NCI-H2029 (cell line): ENCODE measurements around the gene FIBCD1.

Experiments
- DNase-seq: peaks from one replicate; lab custom pipeline; 2025; lab: John Stamatoyannopoulos, UW

FIBCD1 gene

GRCh38 chr9:130938652-130939404, at the start of gene FIBCD1:
Gene FIBCD1, minus strand, starts transcription at chr9:130939247. Its CDS starts 640 bp downstream, at chr9:130938607.
- DNase-seq: no peak

GRCh38 chr9:130988400-130988747, 49.3 kb upstream of the FIBCD1 start:
- DNase-seq: no peak

GRCh38 chr9:130987738-130988399, 48.8 kb upstream of the FIBCD1 start:
- no peak for DNase-seq

- DNase-seq: no peak
Observed at GRCh38 chr9:130987054-130987453, 48.0 kb upstream of the FIBCD1 start.

- no peak for DNase-seq
Observed at GRCh38 chr9:130986356-130986965, 47.4 kb upstream of the FIBCD1 start.

GRCh38 chr9:130985606-130986162, 46.6 kb upstream of the FIBCD1 start:
- no peak for DNase-seq

DNA sequence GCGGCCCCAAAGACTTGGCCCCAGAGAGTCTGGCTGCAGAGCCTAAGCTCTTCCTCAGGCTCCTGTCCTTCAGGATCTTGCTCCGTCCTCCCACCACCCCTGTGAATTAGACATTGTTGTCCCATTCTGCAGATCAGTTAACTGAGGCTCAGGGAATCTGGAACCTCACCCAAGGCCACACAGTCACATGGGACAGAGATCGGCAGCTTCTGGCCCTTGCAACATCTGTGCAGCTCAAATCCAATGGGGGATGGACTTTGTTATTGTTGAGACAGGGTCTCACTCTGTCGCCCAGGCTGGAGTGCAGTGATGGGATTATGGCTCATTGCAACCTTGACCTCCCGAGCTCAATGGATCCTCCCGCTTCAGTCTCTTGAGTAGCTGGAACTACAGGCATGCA, 46.0 kb upstream of the FIBCD1 start:
- no peak for DNase-seq

DNA sequence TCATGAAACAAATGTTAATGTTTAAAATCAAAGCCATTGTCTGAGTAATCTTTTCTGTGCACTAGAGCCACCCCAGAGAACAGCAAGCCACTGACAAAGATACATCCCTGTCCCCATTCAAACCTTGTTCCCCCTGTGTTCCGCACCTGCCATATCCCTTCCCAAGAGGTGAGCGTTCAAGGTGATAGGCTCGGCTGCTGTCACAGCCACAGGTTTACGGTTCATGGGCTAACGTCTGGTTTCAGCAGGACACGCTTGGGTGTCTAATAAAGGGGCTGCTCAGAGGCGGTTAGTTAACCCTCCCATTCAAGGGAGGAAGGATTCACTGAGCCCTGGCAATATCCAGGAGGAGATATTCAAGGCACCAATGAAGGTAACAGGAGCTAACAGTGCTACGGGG, 45.5 kb upstream of the FIBCD1 start:
- no peak for DNase-seq

- no peak for DNase-seq
Observed at GRCh38 chr9:130983970-130984369, 44.9 kb upstream of the FIBCD1 start.

DNA sequence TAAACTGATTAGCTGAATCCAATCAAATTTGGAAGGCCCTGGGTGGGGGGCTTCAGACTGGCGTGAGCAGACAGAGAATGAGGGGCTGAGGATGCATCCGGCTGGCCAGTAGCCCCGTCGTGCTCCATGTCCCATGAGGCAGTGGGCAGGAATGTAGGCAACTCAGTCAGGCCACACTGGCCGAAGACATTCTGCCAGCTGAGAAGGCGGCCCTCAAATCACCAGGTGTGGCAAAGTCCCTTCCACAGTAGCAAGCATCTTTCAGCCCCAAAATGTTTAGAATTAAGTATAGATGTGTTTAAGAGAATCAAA, 44.3 kb upstream of the FIBCD1 start:
- no peak for DNase-seq

GRCh38 chr9:130982636-130983358, 43.8 kb upstream of the FIBCD1 start:
- DNase-seq: no peak

GRCh38 chr9:130981756-130982137, 42.7 kb upstream of the FIBCD1 start:
- no peak for DNase-seq

- DNase-seq: no peak
Observed at GRCh38 chr9:130981002-130981755, 42.1 kb upstream of the FIBCD1 start.

GRCh38 chr9:130980526-130980925, 41.5 kb upstream of the FIBCD1 start:
- no peak for DNase-seq

GRCh38 chr9:130979591-130980385, 40.7 kb upstream of the FIBCD1 start:
- DNase-seq: no peak

DNA sequence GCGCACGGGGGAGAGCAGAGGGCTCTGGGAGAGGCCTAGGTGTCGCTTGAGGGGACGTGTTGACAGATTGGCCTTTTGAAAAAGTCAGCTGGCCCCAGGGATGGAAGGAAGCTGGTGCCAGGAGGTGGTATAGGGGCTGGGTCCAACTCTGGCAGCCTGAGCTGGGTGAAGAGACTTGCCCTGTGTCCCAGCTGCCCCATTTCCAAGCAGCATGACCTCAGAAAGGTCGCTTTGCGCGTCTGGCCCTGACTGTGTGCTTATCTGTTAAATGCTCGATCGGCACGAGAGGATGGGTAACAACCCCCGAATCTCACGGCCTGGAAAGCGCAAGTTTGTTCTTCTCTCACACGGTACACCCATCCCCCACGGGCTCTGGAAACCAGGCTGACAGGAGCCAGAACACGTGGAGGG, 38.8 kb upstream of the FIBCD1 start:
- no peak for DNase-seq

DNA sequence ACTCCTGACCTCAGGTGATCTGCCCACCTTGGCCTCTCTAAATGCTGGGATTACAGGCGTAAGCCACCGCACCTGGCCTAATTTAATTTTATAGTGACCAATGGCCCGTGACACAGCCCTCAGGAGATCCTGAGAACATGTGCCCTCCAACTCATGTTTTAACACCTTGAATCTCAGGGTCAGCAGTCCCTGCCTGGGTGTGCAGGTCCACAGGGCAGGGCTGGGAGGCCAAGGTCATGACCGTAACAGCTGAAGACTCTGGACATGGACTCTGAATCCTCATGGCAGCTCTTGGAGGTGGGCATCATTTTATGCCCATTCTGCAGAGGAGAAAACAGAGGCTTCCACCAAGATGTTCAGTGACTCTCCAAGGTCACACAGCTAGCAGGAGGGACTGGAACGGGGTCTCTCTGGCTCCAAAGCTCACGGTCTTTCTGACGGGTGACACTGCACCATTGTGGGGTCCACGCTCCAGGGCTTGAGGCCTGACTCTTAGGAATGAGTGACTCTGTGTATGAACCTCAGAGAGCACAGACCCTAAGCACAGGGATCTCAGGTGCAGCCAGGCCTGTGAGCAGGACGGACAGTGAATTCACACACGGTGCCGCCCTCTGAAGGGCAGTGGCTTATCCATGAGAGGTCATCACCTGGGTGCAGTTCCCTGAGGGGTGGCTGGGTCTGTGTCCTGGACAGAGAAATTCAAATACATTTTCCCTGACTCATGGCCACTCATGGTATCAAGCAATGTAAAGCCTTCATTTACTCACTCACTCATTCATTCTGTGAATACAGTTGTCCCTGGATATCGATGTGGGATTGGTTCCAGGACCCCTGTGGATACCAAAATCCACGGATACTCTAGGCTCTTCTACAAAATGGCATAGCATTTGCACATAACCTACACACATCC, 37.1 kb upstream of the FIBCD1 start:
- no peak for DNase-seq

DNA sequence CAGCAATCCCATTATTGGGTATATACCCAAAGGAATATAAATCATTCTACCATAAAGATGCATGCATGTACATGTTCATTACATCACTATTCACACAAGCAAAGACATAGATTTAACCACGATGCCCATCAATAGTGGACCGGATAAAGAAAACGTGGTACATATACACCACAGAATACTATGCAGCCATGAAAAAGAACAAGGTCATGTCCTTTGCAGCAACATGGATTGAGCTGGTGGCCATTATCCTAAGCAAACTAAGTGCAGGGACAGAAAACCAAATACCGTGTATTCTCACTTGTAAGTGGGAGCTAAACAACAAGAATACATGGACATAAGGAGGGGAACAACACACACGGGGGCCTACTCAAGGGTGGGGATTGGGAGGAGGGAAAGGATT, 36.1 kb upstream of the FIBCD1 start:
- no peak for DNase-seq

DNA sequence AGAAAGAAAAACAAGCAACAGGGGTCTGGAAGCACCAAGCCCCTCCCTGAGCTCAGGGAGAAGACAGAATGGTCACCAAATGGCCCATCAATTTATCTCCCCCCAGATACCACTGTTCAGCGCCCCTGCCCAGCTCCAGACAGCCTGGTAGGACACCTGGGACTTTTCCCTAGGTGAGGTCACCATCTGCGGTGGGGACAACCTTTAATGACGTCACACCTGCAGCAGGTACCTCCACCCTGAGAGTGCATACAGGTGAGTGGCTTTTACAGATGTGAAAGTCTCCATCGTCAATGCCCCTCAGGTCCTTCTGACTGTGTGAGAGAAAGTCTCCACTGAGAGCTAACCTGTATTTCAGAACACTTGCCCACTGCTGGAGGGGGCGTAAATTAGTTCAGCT, 35.6 kb upstream of the FIBCD1 start:
- no peak for DNase-seq

DNA sequence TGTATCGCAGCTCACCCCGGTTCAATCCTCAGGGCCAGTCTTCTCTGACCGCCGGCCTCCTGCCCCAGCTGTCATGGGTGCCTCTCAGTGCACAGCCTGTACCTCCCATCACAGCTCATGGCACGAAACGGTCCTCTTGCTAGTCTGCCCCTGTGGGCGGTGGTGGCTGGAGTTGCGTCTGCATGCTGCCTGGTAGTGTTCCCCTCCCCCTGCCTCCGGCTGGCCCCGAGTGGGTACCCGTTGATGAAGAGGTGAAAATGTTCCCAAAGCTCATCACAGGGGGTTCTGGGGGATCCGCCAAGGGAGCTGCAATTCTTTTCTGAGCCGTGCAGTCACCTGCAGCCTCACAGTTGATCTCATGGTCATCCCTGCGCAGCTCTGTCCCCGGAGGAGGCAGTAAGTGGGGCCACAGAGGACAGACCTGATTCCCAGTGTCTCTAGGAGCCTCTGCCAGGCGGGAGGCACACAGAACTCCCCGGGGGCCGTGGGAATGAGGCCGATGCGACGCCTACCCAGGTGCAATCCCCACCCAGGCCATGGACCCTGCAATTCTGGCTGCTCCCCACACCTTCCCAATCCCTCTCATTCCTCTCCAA, 34.7 kb upstream of the FIBCD1 start:
- no peak for DNase-seq
